H9 (cell line): ENCODE results near the gene MAPK6. TPM values are rescaled to one million over a fixed set of nuclear protein-coding genes. Genes with fewer than 3 reads are reported as not detected.

Source experiments
- DNase-seq: peaks from one replicate; pipeline ENCODE4 v3.0.0-alpha.2; 2017
- H2AFZ ChIP-seq: one replicate; pipeline ENCODE4 v1.6.1; 2013; ENCODE audit warnings: mild to moderate bottlenecking, low read length, control low read depth, moderate library complexity
- H2AK5ac ChIP-seq: 2 replicates; pipeline ENCODE4 v1.6.1; 2013; ENCODE audit warnings: low read length, control low read depth, mixed read lengths; ENCODE audit not compliant: insufficient read length
- H2BK120ac ChIP-seq: one replicate; pipeline ENCODE4 v1.6.1; 2013; ENCODE audit warnings: low read depth, mild to moderate bottlenecking, low read length, control low read depth, inconsistent platforms; ENCODE audit not compliant: poor library complexity, severe bottlenecking
- H2BK12ac ChIP-seq: 2 replicates; pipeline ENCODE4 v1.6.1; 2013; ENCODE audit warnings: low read length, control low read depth, mixed read lengths, low read depth; ENCODE audit not compliant: insufficient read length
- H2BK15ac ChIP-seq: 2 replicates; pipeline ENCODE4 v1.6.1; 2013; ENCODE audit warnings: low read depth, low read length, control low read depth
- H2BK20ac ChIP-seq: one replicate; pipeline ENCODE4 v1.6.1; 2013; ENCODE audit warnings: low read depth, mild to moderate bottlenecking, low read length, control low read depth, inconsistent platforms; ENCODE audit not compliant: poor library complexity, severe bottlenecking
- H2BK5ac ChIP-seq: 2 replicates; pipeline ENCODE4 v1.6.1; 2013; ENCODE audit warnings: low read length, control low read depth, mixed read lengths; ENCODE audit not compliant: insufficient read length
- H3K14ac ChIP-seq: 2 replicates; pipeline ENCODE4 v1.6.1; 2013; ENCODE audit warnings: low read length, control low read depth; ENCODE audit not compliant: insufficient read depth
- H3K18ac ChIP-seq: 2 replicates; pipeline ENCODE4 v1.6.1; 2013; ENCODE audit warnings: low read depth, mild to moderate bottlenecking, mixed read lengths, low read length, control low read depth; ENCODE audit not compliant: insufficient read length
- H3K23ac ChIP-seq: 2 replicates; pipeline ENCODE4 v1.6.1; 2013; ENCODE audit warnings: low read length, control low read depth, mixed read lengths, low read depth; ENCODE audit not compliant: insufficient read length
- H3K23me2 ChIP-seq: 2 replicates; pipeline ENCODE4 v1.6.1; 2013; ENCODE audit warnings: low read depth, mild to moderate bottlenecking, mixed read lengths, low read length, control low read depth; ENCODE audit not compliant: insufficient read length, poor library complexity, severe bottlenecking
- H3K27ac ChIP-seq: 2 replicates; pipeline ENCODE4 v1.5.1; 2013; ENCODE audit warnings: low read length, control low read depth, mixed read lengths, low read depth; ENCODE audit not compliant: insufficient read length
- H3K27me3 ChIP-seq: 2 replicates; pipeline ENCODE4 v1.6.1; 2013; ENCODE audit warnings: low read length, control low read depth, inconsistent platforms; ENCODE audit not compliant: insufficient read depth
- H3K4ac ChIP-seq: 2 replicates; pipeline ENCODE4 v1.6.1; 2013; ENCODE audit warnings: low read depth, mild to moderate bottlenecking, control low read depth, inconsistent platforms, low read length, moderate library complexity
- H3K4me1 ChIP-seq: 2 replicates; pipeline ENCODE4 v1.6.1; 2013; ENCODE audit warnings: low read length, control low read depth, inconsistent platforms; ENCODE audit not compliant: insufficient read depth
- H3K4me2 ChIP-seq: 2 replicates; pipeline ENCODE4 v1.6.1; 2013; ENCODE audit warnings: low read length, control low read depth, mixed read lengths; ENCODE audit not compliant: insufficient read length, insufficient read depth
- H3K56ac ChIP-seq: 2 replicates; pipeline ENCODE4 v1.6.1; 2013; ENCODE audit warnings: low read depth, mild to moderate bottlenecking, mixed read lengths, low read length, control low read depth; ENCODE audit not compliant: insufficient read length
- H3K79me1 ChIP-seq: 2 replicates; pipeline ENCODE4 v1.6.1; 2013; ENCODE audit warnings: low read depth, mild to moderate bottlenecking, moderate library complexity, low read length, control low read depth, inconsistent platforms; ENCODE audit not compliant: insufficient read depth, poor library complexity, severe bottlenecking
- H3K79me2 ChIP-seq: 2 replicates; pipeline ENCODE4 v1.6.1; 2013; ENCODE audit warnings: low read length, control low read depth, inconsistent platforms; ENCODE audit not compliant: insufficient read depth
- H3K9ac ChIP-seq: 2 replicates; pipeline ENCODE4 v1.6.1; 2013; ENCODE audit warnings: low read length, control low read depth, mixed read lengths; ENCODE audit not compliant: insufficient read length; ENCODE audit errors: extremely low read depth
- H3K9me3 ChIP-seq: one replicate; pipeline ENCODE4 v1.6.1; 2013; ENCODE audit warnings: low read depth, low read length, inconsistent platforms; ENCODE audit not compliant: control insufficient read depth
- H3T11ph ChIP-seq: one replicate; pipeline ENCODE4 v1.6.1; 2013; ENCODE audit warnings: mild to moderate bottlenecking, low read length, control low read depth, inconsistent platforms
- H4K20me1 ChIP-seq: one replicate; pipeline ENCODE4 v1.6.1; 2013; ENCODE audit not compliant: control insufficient read depth, insufficient read length, insufficient read depth
- H4K5ac ChIP-seq: 2 replicates; pipeline ENCODE4 v1.6.1; 2013; ENCODE audit warnings: low read depth, mild to moderate bottlenecking, mixed read lengths, low read length, control low read depth; ENCODE audit not compliant: insufficient read length
- H4K8ac ChIP-seq: replicated peaks from 2 replicates; pipeline ENCODE4 v1.6.1; 2013; ENCODE audit warnings: low read length, control low read depth, mixed read lengths, low read depth; ENCODE audit not compliant: insufficient read length
- H4K91ac ChIP-seq: 2 replicates; pipeline ENCODE4 v1.6.1; 2013; ENCODE audit warnings: low read depth, mild to moderate bottlenecking, moderate library complexity, mixed read lengths, low read length, control low read depth; ENCODE audit not compliant: insufficient read length
- H3K27ac Mint-ChIP-seq, 3 experiments: 2 replicates in 2 of 3; 3 replicates in 1 of 3; pipeline ENCODE4 v1.8.0; 2020 to 2021; ENCODE audit warnings: mixed read lengths in 3 of 3, mild to moderate bottlenecking in 1 of 3, moderate library complexity in 1 of 3
- H3K27me3 Mint-ChIP-seq: 2 replicates; pipeline ENCODE4 v1.8.0; 2021; ENCODE audit warnings: low read depth, mild to moderate bottlenecking, moderate library complexity, mixed read lengths
- H3K36me3 Mint-ChIP-seq, 3 experiments: 2 replicates in 2 of 3; 3 replicates in 1 of 3; pipeline ENCODE4 v1.8.0; 2020 to 2021; ENCODE audit warnings: low read depth in 3 of 3, mixed read lengths in 3 of 3; ENCODE audit not compliant: insufficient read depth in 1 of 3
- H3K4me1 Mint-ChIP-seq, 2 experiments: 2 replicates each; pipeline ENCODE4 v1.8.0; 2020; ENCODE audit warnings: mixed read lengths in 2 of 2
- H3K4me3 Mint-ChIP-seq, 2 experiments: 2 replicates in 1 of 2; 3 replicates in 1 of 2; pipeline ENCODE4 v1.8.0; 2020 to 2021; ENCODE audit warnings: mild to moderate bottlenecking in 2 of 2, mixed read lengths in 2 of 2, moderate library complexity in 1 of 2
- H3K9me3 Mint-ChIP-seq, 2 experiments: 2 replicates in 1 of 2; 3 replicates in 1 of 2; pipeline ENCODE4 v1.8.0; 2020; ENCODE audit warnings: mild to moderate bottlenecking in 2 of 2, mixed read lengths in 2 of 2, moderate library complexity in 1 of 2
- CTCF ChIP-seq: fragments of 200-600 bp; sonication (generic); conservative IDR thresholded peaks from 3 replicates; pipeline ENCODE4 v1.8.0; 2021; ENCODE audit warnings: antibody characterized with exemption, mild to moderate bottlenecking
- WGBS: extraction: QIAGEN DNeasy Blood & Tissue Kit; methylation state at CpG from one replicate; pipeline ENCODE4 v1.1.7; 2013; ENCODE audit warnings: missing lambda C conversion rate, low lambda C conversion rate, mixed read lengths; ENCODE audit not compliant: insufficient read length; ENCODE audit errors: extremely low coverage; 5-methylcytosine and 5-hydroxymethylcytosine counted together
- long read RNA-seq: library from polyadenylated mRNA; unstranded; transcript quantifications from one replicate; pipeline ENCODE4 v2.0.0, GENCODE V29; 2020
- total RNA-seq: library from RNA; stranded (reverse); gene quantifications from 2 replicates; pipeline ENCODE4 v1.2.1, GENCODE V29; 2021

MAPK6 gene
- total RNA-seq: 88.6 and 94.1 TPM in 2 replicates
- long read RNA-seq, full-length matches to known transcripts: 458 of 529 reads
- long read RNA-seq, partial matches to known transcripts: 22 of 529 reads
- long read RNA-seq, other reads (novel, unspliced or antisense): 49 of 529 reads

- Histone ChIP-seq H3K56ac (peak within 1 kb of the TSS; percentile 91), H3K4ac (peak within 1 kb of the TSS; percentile 73; the same call in 1 of the 2 replicates), H2AK5ac (no peak within 1 kb of the TSS), H2BK5ac (peak within 1 kb of the TSS; percentile 69), H4K20me1 (no peaks in the 10 kb centered on the region), H3K4me2 (peak within 1 kb of the TSS; percentile 99), H3K79me2 (peaks cover 22% of the 10 kb centered on the region; the same call in 1 of the 2 replicates), H3K23me2 (peaks cover 6% of the 10 kb centered on the region), H3K9ac (peak within 1 kb of the TSS; percentile 94), H2BK12ac (no peak within 1 kb of the TSS), H4K91ac (no peak within 1 kb of the TSS), H3K79me1 (no peaks in the 10 kb centered on the region), H3K9me3 (no peaks in the 10 kb centered on the region), H3K23ac (no peak within 1 kb of the TSS), H3K27me3 (no peaks in the 10 kb centered on the region), H2AFZ (no peak within 1 kb of the TSS), H3K4me1 (no peaks in the 10 kb centered on the region; the same call in 1 of the 2 replicates), H3K18ac (peak within 1 kb of the TSS; percentile 93), H3K27ac (peak within 1 kb of the TSS; percentile 71), H2BK20ac (no peak within 1 kb of the TSS), H2BK120ac (peak within 1 kb of the TSS; percentile 85), H4K8ac (no peak within 1 kb of the TSS), H4K5ac (peak within 1 kb of the TSS; percentile 81), H3T11ph (no peak within 1 kb of the TSS), H3K14ac (peak within 1 kb of the TSS; percentile 98), H2BK15ac (no peak within 1 kb of the TSS)
- peak within 1 kb of the TSS; percentile 98 to 99 (median 99) for H3K27ac Mint-ChIP-seq
- peaks cover 1% of the 10 kb centered on the region; the same call in 1 of the 2 replicates for H3K27me3 Mint-ChIP-seq
- peaks cover 0 to 10% (median 0%) of the 10 kb centered on the region in 3 experiments; a peak in 4 of 7 replicates for H3K36me3 Mint-ChIP-seq
- peaks cover 36 to 50% of the 10 kb centered on the region in 2 experiments for H3K4me1 Mint-ChIP-seq
- WGBS: no CpG with 5 or more reads among the region's 59 CpGs
- no peak for TF ChIP-seq CTCF
- DNase-seq: peak; percentile 91
- H3K9me3 Mint-ChIP-seq: peaks cover 4 to 5% of the 10 kb centered on the region in 2 experiments; a peak in 2 of 5 replicates
- H3K4me3 Mint-ChIP-seq: peak within 1 kb of the TSS; percentile 91 to 94
Measured at GRCh38 chr15:52018693-52019393, at the start of gene MAPK6. MAPK6 (plus strand) TSS chr15:52019219; CDS start chr15:52046461, 27,242 bp downstream.
